NB4 (cell line): ENCODE results near the gene MGA.

Experiments used
- DNase-seq: peaks from one replicate; pipeline ENCODE4 v3.0.0; 2010; ENCODE audit warnings: low read depth
- H3K4me3 ChIP-seq: one replicate; pipeline ENCODE4 v1.5.1; 2011; ENCODE audit warnings: mild to moderate bottlenecking, low read depth, low read length, moderate library complexity
- MAX ChIP-seq: IDR thresholded peaks from 2 replicates; pipeline ENCODE4 v1.6.1; 2011; ENCODE audit warnings: low read depth, low read length
- MYC ChIP-seq: IDR thresholded peaks from 2 replicates; pipeline ENCODE4 v1.6.1; 2011; ENCODE audit warnings: low read depth, low read length
- POLR2A ChIP-seq: IDR thresholded peaks from 2 replicates; pipeline ENCODE4 v1.6.1; 2011; ENCODE audit warnings: mild to moderate bottlenecking; ENCODE audit not compliant: insufficient read length; ENCODE audit errors: extremely low read depth
- TF ChIP-seq, protein P1 (sequence below): IDR thresholded peaks from one replicate; pipeline ENCODE4 v1.5.1; 2012; ENCODE audit warnings: low read depth, low read length

MGA gene

DNA sequence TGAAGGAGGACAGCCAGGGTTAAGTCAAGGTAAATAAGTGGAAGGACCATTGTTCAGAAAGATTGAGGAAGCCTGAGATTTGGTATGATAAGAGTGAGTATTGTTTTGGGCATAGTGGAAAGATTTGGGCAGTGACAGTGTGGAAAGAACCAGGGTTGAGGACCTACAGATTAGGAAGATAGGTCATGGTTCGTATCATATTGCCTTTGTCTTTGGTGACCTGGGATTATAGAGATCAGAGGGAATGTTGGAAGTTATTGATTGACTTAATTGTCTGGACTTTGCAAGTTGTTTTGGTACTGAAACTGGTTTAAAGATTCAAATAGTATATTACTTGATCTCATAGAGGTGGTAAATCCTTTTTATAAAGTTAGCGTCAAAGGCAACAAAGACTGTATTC lies 23.1 kb upstream of the MGA start:
- TF ChIP-seq POLR2A (no peak), MYC (no peak), MAX (no peak)
- TF ChIP-seq, protein P1, sequence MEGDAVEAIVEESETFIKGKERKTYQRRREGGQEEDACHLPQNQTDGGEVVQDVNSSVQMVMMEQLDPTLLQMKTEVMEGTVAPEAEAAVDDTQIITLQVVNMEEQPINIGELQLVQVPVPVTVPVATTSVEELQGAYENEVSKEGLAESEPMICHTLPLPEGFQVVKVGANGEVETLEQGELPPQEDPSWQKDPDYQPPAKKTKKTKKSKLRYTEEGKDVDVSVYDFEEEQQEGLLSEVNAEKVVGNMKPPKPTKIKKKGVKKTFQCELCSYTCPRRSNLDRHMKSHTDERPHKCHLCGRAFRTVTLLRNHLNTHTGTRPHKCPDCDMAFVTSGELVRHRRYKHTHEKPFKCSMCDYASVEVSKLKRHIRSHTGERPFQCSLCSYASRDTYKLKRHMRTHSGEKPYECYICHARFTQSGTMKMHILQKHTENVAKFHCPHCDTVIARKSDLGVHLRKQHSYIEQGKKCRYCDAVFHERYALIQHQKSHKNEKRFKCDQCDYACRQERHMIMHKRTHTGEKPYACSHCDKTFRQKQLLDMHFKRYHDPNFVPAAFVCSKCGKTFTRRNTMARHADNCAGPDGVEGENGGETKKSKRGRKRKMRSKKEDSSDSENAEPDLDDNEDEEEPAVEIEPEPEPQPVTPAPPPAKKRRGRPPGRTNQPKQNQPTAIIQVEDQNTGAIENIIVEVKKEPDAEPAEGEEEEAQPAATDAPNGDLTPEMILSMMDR: no peak
- DNase-seq: no peak
- no peak overlapping the region for H3K4me3 ChIP-seq

GRCh38 chr15:41640985-41641384 lies 19.2 kb upstream of the MGA start:
- no peak for DNase-seq
- TF ChIP-seq, protein P1: no peak
- TF ChIP-seq MAX (no peak), MYC (no peak), POLR2A (no peak)
- no peak overlapping the region for H3K4me3 ChIP-seq

GRCh38 chr15:41647262-41647661 lies 12.9 kb upstream of the MGA start:
- TF ChIP-seq POLR2A: no peak
- no peak for TF ChIP-seq MYC
- TF ChIP-seq, protein P1: no peak
- TF ChIP-seq MAX: no peak
- no peak overlapping the region for H3K4me3 ChIP-seq
- DNase-seq: peak; percentile 46

DNA sequence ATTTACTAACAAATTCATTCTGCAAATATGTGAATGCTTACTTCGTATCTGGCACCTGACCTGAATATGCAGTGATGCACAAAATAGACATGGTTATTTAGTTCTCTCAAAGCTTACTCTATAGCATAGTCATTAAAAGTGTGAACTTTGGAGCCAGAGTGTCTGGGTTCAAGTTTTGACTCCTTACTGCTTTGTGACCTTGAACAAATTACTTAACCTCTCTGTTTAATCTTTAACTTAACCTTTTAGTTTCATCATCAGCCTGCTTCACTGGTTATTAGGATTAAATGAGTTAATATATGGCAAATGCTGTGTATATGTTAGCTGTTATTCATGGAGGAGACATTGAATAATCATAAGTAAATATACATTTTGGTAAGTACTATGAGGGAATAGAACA lies 12.1 kb upstream of the MGA start:
- DNase-seq: no peak
- TF ChIP-seq MYC (no peak), MAX (no peak), POLR2A (no peak)
- TF ChIP-seq, protein P1: no peak
- H3K4me3 ChIP-seq: no peak overlapping the region

DNA sequence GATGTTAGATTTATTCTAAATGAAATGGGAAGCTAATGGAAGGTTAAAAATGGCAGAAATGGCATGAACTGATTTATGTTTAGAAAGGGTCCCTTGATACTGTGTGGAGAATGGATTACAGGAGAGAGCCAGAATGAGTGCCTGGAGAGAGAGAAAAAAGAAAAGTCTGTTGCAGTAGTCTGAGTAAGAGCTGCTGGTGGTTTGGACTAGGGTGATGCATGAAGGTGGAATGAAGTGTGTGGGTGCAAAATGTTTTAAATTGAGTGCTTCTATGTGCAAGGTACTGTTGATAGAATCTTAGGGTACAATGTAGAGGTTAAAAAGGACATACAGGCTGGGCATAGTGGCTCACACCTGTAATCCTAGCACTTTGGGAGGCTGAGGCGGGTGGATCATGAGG lies 11.4 kb upstream of the MGA start:
- H3K4me3 ChIP-seq: no peak overlapping the region
- TF ChIP-seq POLR2A (no peak), MAX (no peak)
- no peak for DNase-seq

DNA sequence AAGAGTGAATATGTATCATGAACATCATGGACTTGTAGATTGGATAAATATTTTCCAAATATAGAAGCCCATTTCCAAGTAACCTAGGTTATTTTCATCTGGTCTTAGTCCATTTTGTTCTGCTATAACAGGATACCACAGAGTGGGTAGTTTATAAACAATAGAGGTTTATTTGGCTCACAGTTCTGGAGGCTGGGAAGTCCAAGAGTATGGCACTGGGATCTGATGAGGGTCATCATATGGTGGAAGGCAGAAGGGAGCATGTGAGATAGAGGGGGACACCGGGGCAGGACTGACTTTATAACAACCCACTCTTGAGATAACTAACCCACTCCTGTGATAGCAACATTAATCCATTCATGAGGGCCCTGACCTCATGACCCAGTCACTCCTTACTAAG lies 9.4 kb upstream of the MGA start:
- TF ChIP-seq POLR2A: no peak
- TF ChIP-seq, protein P1: no peak
- no peak for TF ChIP-seq MAX
- TF ChIP-seq MYC: no peak
- H3K4me3 ChIP-seq: no peak overlapping the region
- no peak for DNase-seq
